ENCODE measurements around the gene HSF5. TPM values are rescaled to one million over a fixed set of nuclear protein-coding genes. Genes with fewer than 3 reads are reported as not detected.
A peak's percentile ranks its signal among the peaks of the same experiment; 100 is the strongest.

The HSF5 gene
- total RNA-seq, 1 donor from 2014 or later = not detected

DNA sequence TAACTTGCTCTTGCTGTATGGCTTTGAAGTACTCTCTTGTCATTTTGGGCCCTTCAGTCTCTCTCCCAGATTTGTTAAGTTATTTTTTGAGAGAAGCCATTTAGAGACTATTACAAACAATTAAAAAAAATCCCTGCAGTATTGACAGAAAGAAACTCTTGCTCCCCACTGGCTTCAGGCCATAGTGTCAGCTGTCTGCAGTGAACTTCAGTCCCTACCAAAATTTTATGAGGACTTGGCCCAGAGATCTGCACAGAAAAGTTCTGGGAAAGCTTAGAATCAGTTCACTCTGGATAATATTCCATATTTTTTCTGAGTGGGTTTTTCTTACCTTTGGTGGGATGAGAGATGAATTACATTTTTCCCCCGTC lies 105.4 kb downstream of the HSF5 start:
- DNase-seq (ENCODE audit: low spot score) = no peak
- H2AFZ ChIP-seq (replicated peaks) = no peak overlapping the region
- H3K9ac ChIP-seq = no peak overlapping the region
- H3K27me3 ChIP-seq = no peaks in the 10 kb centered on the region
- H3K4me2 ChIP-seq = no peak overlapping the region
- no peaks in the 10 kb centered on the region for H3K9me3 ChIP-seq (ENCODE audit: low read depth)
- no peaks in the 10 kb centered on the region for H3K36me3 ChIP-seq
- TF ChIP-seq EZH2 (IDR thresholded peaks at IDR 0.05) (no peak), EZH2phosphoT487 (IDR thresholded peaks at IDR 0.05) (no peak)
- TF ChIP-seq, protein P1, sequence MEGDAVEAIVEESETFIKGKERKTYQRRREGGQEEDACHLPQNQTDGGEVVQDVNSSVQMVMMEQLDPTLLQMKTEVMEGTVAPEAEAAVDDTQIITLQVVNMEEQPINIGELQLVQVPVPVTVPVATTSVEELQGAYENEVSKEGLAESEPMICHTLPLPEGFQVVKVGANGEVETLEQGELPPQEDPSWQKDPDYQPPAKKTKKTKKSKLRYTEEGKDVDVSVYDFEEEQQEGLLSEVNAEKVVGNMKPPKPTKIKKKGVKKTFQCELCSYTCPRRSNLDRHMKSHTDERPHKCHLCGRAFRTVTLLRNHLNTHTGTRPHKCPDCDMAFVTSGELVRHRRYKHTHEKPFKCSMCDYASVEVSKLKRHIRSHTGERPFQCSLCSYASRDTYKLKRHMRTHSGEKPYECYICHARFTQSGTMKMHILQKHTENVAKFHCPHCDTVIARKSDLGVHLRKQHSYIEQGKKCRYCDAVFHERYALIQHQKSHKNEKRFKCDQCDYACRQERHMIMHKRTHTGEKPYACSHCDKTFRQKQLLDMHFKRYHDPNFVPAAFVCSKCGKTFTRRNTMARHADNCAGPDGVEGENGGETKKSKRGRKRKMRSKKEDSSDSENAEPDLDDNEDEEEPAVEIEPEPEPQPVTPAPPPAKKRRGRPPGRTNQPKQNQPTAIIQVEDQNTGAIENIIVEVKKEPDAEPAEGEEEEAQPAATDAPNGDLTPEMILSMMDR (IDR thresholded peaks at IDR 0.05) = no peak
- H3K79me2 ChIP-seq (ENCODE audit: low read depth) = no peaks in the 10 kb centered on the region
- Mint-ChIP-seq H3K9me3 (no peaks in the 10 kb centered on the region), H3K27ac (peak overlapping the region; percentile 13), H3K4me3 (no peak overlapping the region), H3K36me3 (no peaks in the 10 kb centered on the region), H3K27me3 (ENCODE audit: insufficient read depth, low read depth) (no peaks in the 10 kb centered on the region), H3K4me1 (peaks cover 22% of the 10 kb centered on the region)
- H3F3A ChIP-seq (ENCODE audit: low read depth) = no peaks in the 10 kb centered on the region
- no peak overlapping the region for H3K27ac ChIP-seq
- H3K4me1 ChIP-seq = no peaks in the 10 kb centered on the region
- H3K4me3 ChIP-seq = no peak overlapping the region
- H4K20me1 ChIP-seq (ENCODE audit: low read depth) = no peaks in the 10 kb centered on the region

DNA sequence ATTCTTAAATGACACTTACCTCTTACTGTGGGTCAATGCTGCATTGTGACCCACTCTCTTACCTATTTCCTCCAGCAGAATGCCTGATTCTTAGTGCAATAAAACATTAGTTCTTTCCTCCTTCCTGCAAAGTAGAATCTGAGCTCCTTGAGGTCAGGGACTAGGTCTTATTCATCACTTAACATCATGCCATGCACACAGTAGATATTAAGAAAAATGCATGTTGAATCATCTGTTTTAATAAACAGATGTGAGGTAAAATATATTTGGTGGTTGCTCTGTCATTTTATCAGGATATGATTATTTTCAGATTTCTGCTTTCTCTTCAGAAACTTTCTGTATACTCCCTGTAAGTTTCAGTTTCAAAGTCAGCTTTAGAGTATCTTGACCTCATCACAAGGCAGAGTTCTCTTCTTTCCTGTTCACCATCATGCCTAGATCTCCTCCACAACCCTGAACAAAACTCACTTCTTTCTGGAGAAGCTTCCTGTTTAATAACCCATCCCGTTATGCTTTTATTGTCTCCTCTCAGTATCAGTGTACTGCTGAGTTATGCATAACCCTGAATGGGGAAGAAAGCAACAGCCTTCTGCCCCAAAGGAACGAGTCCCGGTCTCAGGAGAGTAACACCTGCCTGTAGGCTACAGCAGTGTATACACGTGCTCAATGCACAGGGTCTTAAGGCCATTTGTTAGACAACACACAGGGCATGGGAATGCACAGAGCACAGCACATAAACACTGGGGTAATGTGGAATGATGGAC lies 105.9 kb downstream of the HSF5 start:
- Histone ChIP-seq H3K9ac (no peak overlapping the region), H3K4me1 (no peaks in the 10 kb centered on the region), H3K27ac (no peak overlapping the region), H3K36me3 (no peaks in the 10 kb centered on the region), H3K9me3 (ENCODE audit: low read depth) (no peaks in the 10 kb centered on the region), H4K20me1 (ENCODE audit: low read depth) (no peaks in the 10 kb centered on the region), H3F3A (ENCODE audit: low read depth) (no peaks in the 10 kb centered on the region), H3K27me3 (no peaks in the 10 kb centered on the region), H3K4me2 (no peak overlapping the region), H3K79me2 (ENCODE audit: low read depth) (no peaks in the 10 kb centered on the region), H2AFZ (replicated peaks) (no peak overlapping the region), H3K4me3 (no peak overlapping the region)
- Mint-ChIP-seq H3K36me3 (no peaks in the 10 kb centered on the region), H3K4me1 (peaks cover 26% of the 10 kb centered on the region), H3K27me3 (ENCODE audit: insufficient read depth, low read depth) (no peaks in the 10 kb centered on the region), H3K4me3 (no peak overlapping the region), H3K27ac (peak overlapping the region; percentile 50), H3K9me3 (no peaks in the 10 kb centered on the region)
- no peak for DNase-seq (ENCODE audit: low spot score)
- TF ChIP-seq EZH2 (IDR thresholded peaks at IDR 0.05) = no peak
- TF ChIP-seq EZH2phosphoT487 (IDR thresholded peaks at IDR 0.05) = no peak
- TF ChIP-seq, protein P1 (IDR thresholded peaks at IDR 0.05) = no peak

DNA sequence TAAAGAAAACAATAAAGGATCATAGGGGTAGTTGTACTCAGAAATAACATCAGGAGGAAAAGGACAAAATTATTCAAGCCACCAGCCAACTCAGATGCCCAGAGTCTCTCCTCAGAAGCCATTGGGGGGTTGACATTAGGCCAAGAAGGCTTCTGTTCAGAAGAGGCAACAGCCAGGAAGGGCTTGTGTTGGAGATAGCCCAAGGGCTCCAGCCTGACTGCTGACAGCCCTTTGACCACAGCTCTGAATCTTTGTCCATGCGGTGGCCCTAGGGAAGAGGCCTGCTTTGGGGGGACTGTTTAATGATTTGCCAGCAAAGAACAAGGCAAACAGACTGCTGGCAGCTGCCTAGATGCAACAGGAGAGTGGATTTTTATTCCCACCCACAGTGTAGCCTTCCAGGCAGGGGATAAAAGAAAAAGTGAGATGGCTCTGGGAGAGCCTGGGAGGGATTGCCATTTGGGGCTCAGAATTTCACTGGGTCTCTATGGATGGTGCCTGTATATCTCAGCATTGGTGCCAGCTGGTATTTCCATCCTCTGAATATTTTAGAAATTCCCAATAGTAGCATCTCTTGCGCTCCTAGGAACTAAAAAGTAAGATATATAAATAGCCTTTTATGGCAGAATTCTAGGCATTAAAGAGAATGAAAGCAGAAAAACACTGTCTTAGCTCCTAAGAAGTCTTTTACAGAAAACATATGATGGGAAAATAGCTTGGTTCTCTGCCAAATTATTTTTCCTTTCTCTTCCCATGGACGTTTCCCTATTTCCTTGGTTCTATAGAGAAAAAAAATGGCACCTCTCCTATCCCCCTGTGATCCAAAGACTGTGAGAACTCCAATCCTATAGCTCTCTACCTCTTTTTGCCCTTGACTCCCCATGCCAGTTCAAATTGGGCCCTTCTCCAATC lies 106.8 kb downstream of the HSF5 start:
- no peaks in the 10 kb centered on the region for H3K4me1 ChIP-seq
- H4K20me1 ChIP-seq (ENCODE audit: low read depth) = no peaks in the 10 kb centered on the region
- Mint-ChIP-seq H3K27ac (peak overlapping the region; percentile 50), H3K36me3 (no peaks in the 10 kb centered on the region), H3K9me3 (no peaks in the 10 kb centered on the region), H3K27me3 (ENCODE audit: insufficient read depth, low read depth) (no peaks in the 10 kb centered on the region), H3K4me1 (peaks cover 29% of the 10 kb centered on the region), H3K4me3 (no peak overlapping the region)
- no peak for DNase-seq (ENCODE audit: low spot score)
- H3K27ac ChIP-seq = no peak overlapping the region
- no peaks in the 10 kb centered on the region for H3F3A ChIP-seq (ENCODE audit: low read depth)
- TF ChIP-seq, protein P1 (IDR thresholded peaks at IDR 0.05) = no peak
- TF ChIP-seq EZH2phosphoT487 (IDR thresholded peaks at IDR 0.05) (no peak), EZH2 (IDR thresholded peaks at IDR 0.05) (no peak)
- H3K9me3 ChIP-seq (ENCODE audit: low read depth) = no peaks in the 10 kb centered on the region
- H2AFZ ChIP-seq (replicated peaks) = no peak overlapping the region
- H3K36me3 ChIP-seq = no peaks in the 10 kb centered on the region
- H3K27me3 ChIP-seq = no peaks in the 10 kb centered on the region
- H3K4me3 ChIP-seq = no peak overlapping the region
- no peak overlapping the region for H3K4me2 ChIP-seq
- H3K9ac ChIP-seq = no peak overlapping the region
- no peaks in the 10 kb centered on the region for H3K79me2 ChIP-seq (ENCODE audit: low read depth)

Data from neural progenitor cell (in vitro differentiated cells).